NCI-H524 (cell line): ENCODE results near the gene POLR2J3.
"Not testable (repeated sequence)": the region's sequence is repeated elsewhere in the genome, so short reads cannot be mapped to it uniquely, and the experiment has no call there.

ENCODE experiments used
- DNase-seq, 2 experiments: peaks; one replicate each; lab custom pipeline; 2025; lab: John Stamatoyannopoulos, UW

Gene POLR2J3

DNA sequence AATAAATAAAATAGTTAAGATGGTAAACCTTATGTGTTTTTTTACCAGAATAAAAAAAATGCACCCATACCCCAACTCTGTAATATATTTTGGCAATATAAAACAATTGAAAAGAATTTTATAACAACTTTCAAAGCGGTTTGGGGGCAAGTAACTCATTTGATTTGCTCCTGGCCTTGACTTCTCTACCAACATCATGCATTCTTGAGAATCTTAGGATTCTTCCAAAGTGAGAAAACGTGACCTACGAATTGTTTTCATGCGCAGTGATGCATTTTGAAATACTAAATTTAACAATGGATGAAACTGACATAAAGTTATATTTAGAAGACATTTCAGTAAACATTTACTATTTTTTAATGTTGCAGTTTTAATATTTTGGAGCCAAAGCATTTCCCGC lies 51.6 kb downstream of the POLR2J3 start:
- not testable (repeated sequence) for DNase-seq

DNA sequence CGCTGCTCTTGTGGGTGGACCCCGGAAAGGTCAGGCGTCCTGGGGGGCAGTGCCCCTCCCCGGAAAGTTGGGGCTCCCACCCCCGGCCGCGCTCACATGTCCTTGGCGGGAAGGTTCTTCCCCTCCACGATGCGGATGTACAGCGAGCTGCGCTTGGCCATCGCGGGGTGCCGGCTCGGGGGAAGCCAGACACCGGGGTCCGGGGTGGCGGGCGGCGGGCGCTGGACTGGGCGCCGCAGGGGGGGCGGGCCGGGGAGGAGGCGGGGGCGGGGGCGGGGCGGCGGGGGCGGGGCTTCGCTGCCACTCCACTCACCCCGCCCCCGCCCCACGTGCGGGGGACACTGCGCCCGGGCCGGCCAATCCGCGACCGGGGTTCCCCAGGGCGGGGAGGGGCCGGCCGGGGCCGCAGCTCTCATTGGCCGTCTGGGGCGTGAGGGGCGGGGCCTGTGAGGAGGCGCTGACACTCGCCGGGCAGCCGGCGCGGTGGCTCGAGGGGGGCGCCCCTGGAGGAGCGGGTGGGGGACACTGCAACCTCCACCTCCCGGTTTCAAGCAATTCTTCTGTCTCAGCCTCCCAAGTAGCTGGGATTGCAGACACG lies 54.7 kb downstream of the POLR2J3 start, which contains the start of gene RASA4B:
TSS of gene RASA4B (minus strand) at position 228 of the 598 bp plus-strand sequence. CDS start at position 161, 67 bp downstream.
- not testable (repeated sequence) for DNase-seq
